IMR-90 (cell line): ENCODE results near the gene NEK2. TPM values are rescaled to one million over a fixed set of nuclear protein-coding genes. Genes with fewer than 3 reads are reported as not detected.

Experiments
- ATAC-seq: fragments of 200-7000 bp; cut with Tn5 transposase; 2 replicates; pipeline ENCODE4 v1.9.1; 2020; ENCODE audit warnings: low read depth, mild to moderate bottlenecking, moderate library complexity
- BruUV-seq: library from RNA; stranded (reverse); fragments of 400-500 nt; replicated peaks from 2 replicates; lab custom pipeline; 2021; lab: Mats Ljungman, UMichigan
- CTCF ChIA-PET: fragments of 300-600 bp; formaldehyde crosslinking; extraction: SDS; loops from one replicate; lab custom pipeline; 2021; ENCODE audit warnings: antibody characterized with exemption; lab: Yijun Ruan, JAX
- POLR2A ChIA-PET: fragments of 300-600 bp; sonication (Branson Sonifier 250); formaldehyde crosslinking; loops from one replicate; lab custom pipeline; 2022; ENCODE audit warnings: antibody characterized with exemption; ENCODE audit not compliant: unreplicated experiment; lab: Charles Lee
- DNase-seq: peaks from one replicate; pipeline ENCODE4 v3.0.0; 2013
- H2AFZ ChIP-seq: replicated peaks from 2 replicates; pipeline ENCODE3; 2013; ENCODE audit warnings: low read length, mild to moderate bottlenecking; ENCODE audit not compliant: poor library complexity
- H2AK5ac ChIP-seq: 2 replicates; pipeline ENCODE4 v1.6.1; 2013; ENCODE audit warnings: low read depth, low read length, inconsistent platforms
- H2AK9ac ChIP-seq: replicated peaks from 2 replicates; pipeline ENCODE3; 2013; ENCODE audit warnings: mild to moderate bottlenecking, low read depth, low read length, moderate library complexity; ENCODE audit not compliant: poor library complexity
- H2BK120ac ChIP-seq: 2 replicates; pipeline ENCODE4 v1.6.1; 2013; ENCODE audit warnings: low read depth, low read length, inconsistent platforms
- H2BK15ac ChIP-seq: 3 replicates; pipeline ENCODE4 v1.6.1; 2013; ENCODE audit warnings: low read depth, low read length, inconsistent platforms
- H2BK20ac ChIP-seq: 2 replicates; pipeline ENCODE4 v1.6.1; 2013; ENCODE audit warnings: low read depth, mild to moderate bottlenecking, inconsistent platforms, low read length, moderate library complexity
- H2BK5ac ChIP-seq: 2 replicates; pipeline ENCODE4 v1.6.1; 2013; ENCODE audit warnings: mild to moderate bottlenecking, low read depth, low read length, inconsistent platforms; ENCODE audit not compliant: poor library complexity, severe bottlenecking
- H3K14ac ChIP-seq: replicated peaks from 2 replicates; pipeline ENCODE4 v1.6.1; 2013; ENCODE audit warnings: low read depth, low read length, inconsistent platforms
- H3K18ac ChIP-seq: 2 replicates; pipeline ENCODE4 v1.6.1; 2013; ENCODE audit warnings: low read depth, low read length, control low read depth
- H3K23ac ChIP-seq: 2 replicates; pipeline ENCODE4 v1.6.1; 2013; ENCODE audit warnings: low read depth, low read length, inconsistent platforms
- H3K27ac ChIP-seq: 2 replicates; pipeline ENCODE4 v1.5.1; 2013; ENCODE audit warnings: mild to moderate bottlenecking, control low read depth, low read length; ENCODE audit not compliant: insufficient read depth
- H3K27me3 ChIP-seq: 2 replicates; pipeline ENCODE4 v1.6.1; 2013; ENCODE audit warnings: low read length; ENCODE audit not compliant: control insufficient read depth, insufficient read depth
- H3K36me3 ChIP-seq: 2 replicates; pipeline ENCODE4 v1.6.1; 2013; ENCODE audit warnings: low read length, mixed read lengths; ENCODE audit not compliant: control insufficient read depth, insufficient read depth
- H3K4ac ChIP-seq: 2 replicates; pipeline ENCODE4 v1.6.1; 2013; ENCODE audit warnings: low read depth, low read length, inconsistent platforms
- H3K4me1 ChIP-seq: 2 replicates; pipeline ENCODE4 v1.6.1; 2013; ENCODE audit warnings: low read length, mixed read lengths; ENCODE audit not compliant: control insufficient read depth, insufficient read depth
- H3K4me2 ChIP-seq: 2 replicates; pipeline ENCODE4 v1.6.1; 2013; ENCODE audit warnings: low read depth, mild to moderate bottlenecking, control low read depth, low read length, moderate library complexity
- H3K4me3 ChIP-seq: 2 replicates; pipeline ENCODE4 v1.5.1; 2013; ENCODE audit warnings: low read depth, mild to moderate bottlenecking, control low read depth, low read length, moderate library complexity; ENCODE audit not compliant: insufficient read depth
- H3K56ac ChIP-seq: 2 replicates; pipeline ENCODE4 v1.6.1; 2013; ENCODE audit warnings: low read length, inconsistent platforms; ENCODE audit not compliant: insufficient read depth; ENCODE audit errors: extremely low read depth
- H3K79me1 ChIP-seq, 2 experiments: 2 replicates each; pipeline ENCODE4 v1.6.1; 2013; ENCODE audit warnings: low read length in 2 of 2, inconsistent platforms in 1 of 2, low read depth in 1 of 2
- H3K9ac ChIP-seq: 2 replicates; pipeline ENCODE4 v1.6.1; 2013; ENCODE audit warnings: low read depth, low read length, control low read depth
- H3K9me1 ChIP-seq: 2 replicates; pipeline ENCODE4 v1.6.1; 2013; ENCODE audit warnings: low read length, inconsistent platforms; ENCODE audit not compliant: insufficient read depth
- H3K9me3 ChIP-seq: 2 replicates; pipeline ENCODE4 v1.6.1; 2013; ENCODE audit warnings: low read length; ENCODE audit not compliant: control insufficient read depth, insufficient read depth
- H4K20me1 ChIP-seq: 2 replicates; pipeline ENCODE4 v1.6.1; 2013; ENCODE audit warnings: low read length, inconsistent platforms; ENCODE audit not compliant: insufficient read depth
- H4K5ac ChIP-seq: 2 replicates; pipeline ENCODE4 v1.6.1; 2013; ENCODE audit warnings: mild to moderate bottlenecking, low read depth, low read length, control low read depth
- H4K8ac ChIP-seq, 2 experiments: 2 replicates each; pipeline ENCODE4 v1.6.1; 2013; ENCODE audit warnings: low read depth in 2 of 2, low read length in 2 of 2, control low read depth in 1 of 2, inconsistent platforms in 1 of 2
- H4K91ac ChIP-seq: 2 replicates; pipeline ENCODE4 v1.6.1; 2013; ENCODE audit warnings: low read depth, low read length, inconsistent platforms; ENCODE audit not compliant: insufficient read depth
- CEBPB ChIP-seq: IDR thresholded peaks from 2 replicates; pipeline ENCODE4 v1.6.1; 2012; ENCODE audit warnings: low read depth, low read length, improper control_type of control experiment
- CHD1 ChIP-seq: IDR thresholded peaks from 2 replicates; pipeline ENCODE4 v1.6.1; 2012; ENCODE audit warnings: low read depth, low read length, improper control_type of control experiment
- FOS ChIP-seq: fragments of 150-350 bp; IDR thresholded peaks from 2 replicates; pipeline ENCODE4 v1.6.1; 2016; ENCODE audit warnings: low read depth, low read length
- MAFK ChIP-seq: IDR thresholded peaks from 2 replicates; pipeline ENCODE4 v1.6.1; 2012; ENCODE audit warnings: low read depth, low read length, improper control_type of control experiment
- MXI1 ChIP-seq: IDR thresholded peaks from 2 replicates; pipeline ENCODE4 v1.6.1; 2012; ENCODE audit warnings: low read depth, mild to moderate bottlenecking, low read length, moderate library complexity, borderline replicate concordance
- NFE2L2 ChIP-seq: fragments of 150-350 bp; IDR thresholded peaks from 2 replicates; pipeline ENCODE4 v1.6.1; 2016; ENCODE audit warnings: low read depth, mild to moderate bottlenecking, low read length
- RAD21 ChIP-seq: IDR thresholded peaks from 2 replicates; pipeline ENCODE4 v1.6.1; 2012; ENCODE audit warnings: low read length, improper control_type of control experiment
- RCOR1 ChIP-seq: IDR thresholded peaks from 2 replicates; pipeline ENCODE4 v1.6.1; 2012; ENCODE audit warnings: mild to moderate bottlenecking, low read length, improper control_type of control experiment; ENCODE audit not compliant: insufficient replicate concordance
- RFX5 ChIP-seq: IDR thresholded peaks from 2 replicates; pipeline ENCODE4 v1.8.0; 2012; ENCODE audit warnings: low read depth, mild to moderate bottlenecking, low read length, moderate library complexity
- SMC3 ChIP-seq: fragments of 150-350 bp; IDR thresholded peaks from 2 replicates; pipeline ENCODE4 v1.6.1; 2016; ENCODE audit warnings: low read depth, mild to moderate bottlenecking, antibody characterized with exemption, low read length, moderate library complexity
- WGBS, 2 experiments: methylation state at CpG; one replicate each; pipeline versions ENCODE4 v1.1.5 to v1.1.7; 2013; ENCODE audit warnings: missing lambda C conversion rate in 2 of 2; ENCODE audit not compliant: insufficient read length in 1 of 2; ENCODE audit errors: extremely low coverage in 2 of 2; 5-methylcytosine and 5-hydroxymethylcytosine counted together
- dilution Hi-C: fragments of 300-500 bp; cut with HindIII; formaldehyde crosslinking; loops from one replicate; pipeline ENCODE4 v1.14.3; 2018; ENCODE audit warnings: low sequenced_read_pairs; ENCODE audit not compliant: unreplicated experiment
- in situ Hi-C: fragments of 300-500 bp; cut with MboI; formaldehyde crosslinking; loops from 3 replicates; pipeline ENCODE4 v1.14.3; 2019; ENCODE audit warnings: low sequenced_read_pairs, inconsistent platforms, mixed read lengths
- intact Hi-C: fragments of 100-400 bp; cut with micrococcal nuclease; formaldehyde crosslinking; loops from 2 replicates; pipeline ENCODE4 v1.10.0; 2022
- polyA plus RNA-seq, 3 experiments: library from polyadenylated mRNA; depleted of rRNA; stranded (reverse); fragments of >200 nt; gene quantifications; 2 replicates each; pipeline ENCODE4 v1.2.3, GENCODE V29; 2012; ENCODE audit warnings: low replicate concordance in 1 of 3
- total RNA-seq: library from RNA; depleted of rRNA; stranded (reverse); fragments of >200 nt; gene quantifications from 2 replicates; pipeline ENCODE4 v1.2.3, GENCODE V29; 2012
- TF ChIP-seq, protein P1 (sequence below): fragments of 150-350 bp; IDR thresholded peaks from 2 replicates; pipeline ENCODE4 v1.6.1; 2016; ENCODE audit warnings: low read depth, mild to moderate bottlenecking, low read length, moderate library complexity, borderline replicate concordance
- TF ChIP-seq, protein P2 (sequence below): fragments of 150-350 bp; IDR thresholded peaks from 2 replicates; pipeline ENCODE4 v1.6.1; 2017; ENCODE audit warnings: mild to moderate bottlenecking, antibody characterized with exemption, low read length, low read depth

NEK2 gene
- total and polyA plus RNA-seq, 2 of the 4 experiments (the other 2 are of a cell fraction): 9.9 to 26.0 TPM

GRCh38 chr1:211621447-211622198 is 53.8 kb downstream of the NEK2 start:
- Histone ChIP-seq H3K4me1 (peaks cover 3% of the 10 kb centered on the region; the same call in 1 of the 2 replicates), H3K9me3 (no peaks in the 10 kb centered on the region), H3K79me1 (no peaks in the 10 kb centered on the region), H3K18ac (no peak overlapping the region), H2BK15ac (no peak overlapping the region), H4K5ac (no peak overlapping the region), H2AK9ac (no peak overlapping the region), H4K8ac (no peak overlapping the region), H2BK20ac (no peak overlapping the region), H3K36me3 (no peaks in the 10 kb centered on the region), H4K20me1 (no peaks in the 10 kb centered on the region), H3K27me3 (no peaks in the 10 kb centered on the region), H3K4ac (no peak overlapping the region), H3K27ac (no peak overlapping the region), H2BK5ac (no peak overlapping the region), H3K23ac (no peak overlapping the region), H3K56ac (no peak overlapping the region), H4K91ac (no peak overlapping the region), H2BK120ac (no peak overlapping the region), H3K9me1 (peaks cover 5% of the 10 kb centered on the region; the same call in 1 of the 2 replicates), H2AK5ac (no peak overlapping the region), H2AFZ (peak overlapping the region; percentile 9), H3K4me3 (no peak overlapping the region), H3K9ac (no peak overlapping the region), H3K4me2 (no peak overlapping the region), H3K14ac (no peak overlapping the region)
- intact Hi-C loops (no loop called here), dilution Hi-C loops (no loop called here), in situ Hi-C loops (no loop called here)
- no peak for TF ChIP-seq CEBPB
- no peak for TF ChIP-seq MXI1
- no peak for TF ChIP-seq MAFK
- TF ChIP-seq FOS: no peak
- no peak for TF ChIP-seq NFE2L2
- no peak for TF ChIP-seq CHD1
- TF ChIP-seq, protein P1, sequence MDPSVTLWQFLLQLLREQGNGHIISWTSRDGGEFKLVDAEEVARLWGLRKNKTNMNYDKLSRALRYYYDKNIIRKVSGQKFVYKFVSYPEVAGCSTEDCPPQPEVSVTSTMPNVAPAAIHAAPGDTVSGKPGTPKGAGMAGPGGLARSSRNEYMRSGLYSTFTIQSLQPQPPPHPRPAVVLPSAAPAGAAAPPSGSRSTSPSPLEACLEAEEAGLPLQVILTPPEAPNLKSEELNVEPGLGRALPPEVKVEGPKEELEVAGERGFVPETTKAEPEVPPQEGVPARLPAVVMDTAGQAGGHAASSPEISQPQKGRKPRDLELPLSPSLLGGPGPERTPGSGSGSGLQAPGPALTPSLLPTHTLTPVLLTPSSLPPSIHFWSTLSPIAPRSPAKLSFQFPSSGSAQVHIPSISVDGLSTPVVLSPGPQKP: no peak
- TF ChIP-seq RCOR1: no peak
- TF ChIP-seq SMC3: no peak
- TF ChIP-seq RFX5: no peak
- no peak for TF ChIP-seq RAD21
- TF ChIP-seq, protein P2, sequence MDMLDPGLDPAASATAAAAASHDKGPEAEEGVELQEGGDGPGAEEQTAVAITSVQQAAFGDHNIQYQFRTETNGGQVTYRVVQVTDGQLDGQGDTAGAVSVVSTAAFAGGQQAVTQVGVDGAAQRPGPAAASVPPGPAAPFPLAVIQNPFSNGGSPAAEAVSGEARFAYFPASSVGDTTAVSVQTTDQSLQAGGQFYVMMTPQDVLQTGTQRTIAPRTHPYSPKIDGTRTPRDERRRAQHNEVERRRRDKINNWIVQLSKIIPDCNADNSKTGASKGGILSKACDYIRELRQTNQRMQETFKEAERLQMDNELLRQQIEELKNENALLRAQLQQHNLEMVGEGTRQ: no peak
- DNase-seq (peak; percentile 71), ATAC-seq (peak; percentile 35)
- ChIA-PET POLR2A (no interaction called here), CTCF (no interaction called here)
- 63% methylated on average over 3 of the region's 9 CpGs; no CpG with 5 or more reads in 1 of the 2 experiments for WGBS, 2 experiments
- BruUV-seq: no TSS peak
